ENCODE results near the gene ARMC6. TPM values are rescaled to one million over a fixed set of nuclear protein-coding genes. Genes with fewer than 3 reads are reported as not detected.

ARMC6 gene
- total RNA-seq, 4 donors from 2014 or later, result 18.2 to 26.3 (median 24.5) TPM

DNA sequence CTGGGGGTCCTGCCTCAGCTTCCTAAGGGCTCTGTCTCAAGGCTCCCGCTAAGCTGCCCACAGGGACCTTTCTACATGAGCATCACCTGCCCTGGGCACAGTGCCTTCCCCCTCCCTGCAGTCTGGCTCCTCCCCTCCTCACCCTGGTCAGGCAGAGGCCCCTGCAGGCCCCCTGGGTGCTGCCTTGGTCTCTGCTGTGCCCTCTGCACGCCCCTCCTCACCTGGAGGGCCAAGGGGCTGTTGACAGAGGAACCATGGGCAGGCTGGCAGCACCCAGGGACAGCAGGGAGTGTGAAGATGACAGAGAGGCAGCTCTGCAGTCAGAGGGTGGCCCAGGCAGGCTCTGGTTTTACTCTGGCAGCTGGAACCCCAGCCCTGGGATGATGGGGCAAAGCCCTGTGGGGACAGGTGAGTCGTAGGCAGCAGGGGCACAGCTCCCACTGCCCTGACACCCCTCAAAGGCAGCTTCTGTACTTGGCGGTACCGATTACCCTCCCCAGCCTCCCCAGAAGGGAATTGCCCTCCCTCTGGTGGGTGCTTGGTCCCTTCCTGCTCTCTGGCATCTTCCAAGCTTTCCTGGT is 43.2 kb upstream of the ARMC6 start:
- DNase-seq, result no peak
- H3K36me3 ChIP-seq, result peaks cover 0 to 37% (median 0%) of the 10 kb centered on the region in 3 donors
- no peak for TF ChIP-seq POLR2A (IDR thresholded peaks at IDR 0.05)
- TF ChIP-seq, protein P1, sequence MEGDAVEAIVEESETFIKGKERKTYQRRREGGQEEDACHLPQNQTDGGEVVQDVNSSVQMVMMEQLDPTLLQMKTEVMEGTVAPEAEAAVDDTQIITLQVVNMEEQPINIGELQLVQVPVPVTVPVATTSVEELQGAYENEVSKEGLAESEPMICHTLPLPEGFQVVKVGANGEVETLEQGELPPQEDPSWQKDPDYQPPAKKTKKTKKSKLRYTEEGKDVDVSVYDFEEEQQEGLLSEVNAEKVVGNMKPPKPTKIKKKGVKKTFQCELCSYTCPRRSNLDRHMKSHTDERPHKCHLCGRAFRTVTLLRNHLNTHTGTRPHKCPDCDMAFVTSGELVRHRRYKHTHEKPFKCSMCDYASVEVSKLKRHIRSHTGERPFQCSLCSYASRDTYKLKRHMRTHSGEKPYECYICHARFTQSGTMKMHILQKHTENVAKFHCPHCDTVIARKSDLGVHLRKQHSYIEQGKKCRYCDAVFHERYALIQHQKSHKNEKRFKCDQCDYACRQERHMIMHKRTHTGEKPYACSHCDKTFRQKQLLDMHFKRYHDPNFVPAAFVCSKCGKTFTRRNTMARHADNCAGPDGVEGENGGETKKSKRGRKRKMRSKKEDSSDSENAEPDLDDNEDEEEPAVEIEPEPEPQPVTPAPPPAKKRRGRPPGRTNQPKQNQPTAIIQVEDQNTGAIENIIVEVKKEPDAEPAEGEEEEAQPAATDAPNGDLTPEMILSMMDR (IDR thresholded peaks at IDR 0.05), result no peak
- H3K27ac ChIP-seq, result no peak overlapping the region
- no peaks in the 10 kb centered on the region for H3K27me3 ChIP-seq
- H3K9me3 ChIP-seq, result no peaks in the 10 kb centered on the region
- H3K4me1 ChIP-seq, result peaks cover 0 to 10% (median 0%) of the 10 kb centered on the region in 4 donors
- H3K4me3 ChIP-seq, result no peak overlapping the region

DNA sequence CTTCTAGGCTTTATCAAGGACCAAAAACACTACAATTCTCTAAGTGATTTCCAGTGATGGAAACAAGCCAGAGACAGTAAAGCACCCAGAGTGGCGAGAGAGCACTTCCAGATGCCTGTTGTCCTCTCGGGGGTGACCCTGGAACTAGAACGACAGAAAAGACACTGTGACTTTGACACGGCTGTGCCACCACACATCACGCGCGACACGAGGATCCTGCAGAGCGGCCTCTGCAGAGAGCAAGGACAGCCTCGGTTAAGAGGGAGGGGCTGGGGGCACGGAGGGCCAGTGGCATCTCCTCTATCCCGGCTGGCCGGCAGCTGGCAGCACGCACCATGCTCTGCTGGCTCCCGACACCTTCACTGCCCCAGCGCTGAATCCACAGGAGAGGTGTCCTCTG is 42.4 kb upstream of the ARMC6 start:
- Histone ChIP-seq H3K27me3 (no peaks in the 10 kb centered on the region), H3K9me3 (no peaks in the 10 kb centered on the region), H3K4me3 (no peak overlapping the region), H3K36me3 (peaks cover 0 to 45% (median 0%) of the 10 kb centered on the region in 3 donors), H3K27ac (no peak overlapping the region), H3K4me1 (peaks cover 0 to 10% (median 0%) of the 10 kb centered on the region in 4 donors)
- no peak for DNase-seq
- TF ChIP-seq POLR2A (IDR thresholded peaks at IDR 0.05), result no peak
- TF ChIP-seq, protein P1 (IDR thresholded peaks at IDR 0.05), result no peak

DNA sequence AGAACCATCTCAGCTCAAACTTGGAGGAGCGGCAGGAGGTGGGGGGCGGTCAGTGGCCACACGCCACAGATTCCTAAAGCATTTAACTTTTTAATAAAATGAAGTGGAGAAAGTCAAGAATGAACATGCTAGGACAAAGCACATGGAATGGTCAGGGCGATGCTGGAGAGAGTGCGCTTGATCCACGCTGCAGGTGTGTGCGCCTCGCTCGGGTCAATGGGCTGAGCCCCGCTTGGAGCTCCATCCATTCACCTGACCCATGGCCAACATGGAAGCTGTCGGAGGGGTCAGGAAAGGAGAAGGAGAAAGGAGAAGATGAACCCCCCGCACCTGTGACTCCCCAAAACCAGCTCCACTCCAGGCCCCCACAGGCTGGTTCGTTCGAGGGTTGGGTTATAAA is 41.9 kb upstream of the ARMC6 start:
- H3K36me3 ChIP-seq, result peaks cover 0 to 48% (median 0%) of the 10 kb centered on the region in 3 donors
- H3K9me3 ChIP-seq, result no peaks in the 10 kb centered on the region
- no peaks in the 10 kb centered on the region for H3K27me3 ChIP-seq
- no peak for DNase-seq
- peaks cover 0 to 7% (median 0%) of the 10 kb centered on the region in 4 donors for H3K4me1 ChIP-seq
- H3K27ac ChIP-seq, result no peak overlapping the region
- TF ChIP-seq, protein P1 (IDR thresholded peaks at IDR 0.05), result no peak
- TF ChIP-seq POLR2A (IDR thresholded peaks at IDR 0.05), result no peak
- H3K4me3 ChIP-seq, result no peak overlapping the region

DNA sequence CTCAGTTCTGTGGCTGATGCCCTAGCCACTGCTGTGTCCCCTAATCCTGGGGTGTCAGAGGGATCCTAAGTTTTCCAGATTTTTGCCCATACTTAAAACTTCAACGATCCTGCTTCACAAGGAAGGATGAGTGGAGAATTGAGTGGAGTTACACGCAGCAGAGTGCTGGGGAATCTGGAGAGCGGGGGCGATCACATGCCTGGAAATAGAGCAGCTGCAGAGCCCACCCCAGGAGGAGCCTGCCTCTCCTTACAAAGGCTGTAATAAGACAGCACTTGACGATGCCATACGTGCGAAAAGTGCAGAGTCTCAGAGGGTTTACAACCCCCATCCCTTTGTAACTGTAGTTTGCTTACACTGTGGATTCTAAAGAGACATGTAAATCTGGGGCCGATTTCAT is 40.7 kb upstream of the ARMC6 start:
- H3K27me3 ChIP-seq, result no peaks in the 10 kb centered on the region
- H3K4me3 ChIP-seq, result no peak overlapping the region
- H3K27ac ChIP-seq, result no peak overlapping the region
- no peaks in the 10 kb centered on the region for H3K9me3 ChIP-seq
- no peak for TF ChIP-seq POLR2A (IDR thresholded peaks at IDR 0.05)
- TF ChIP-seq, protein P1 (IDR thresholded peaks at IDR 0.05), result no peak
- H3K4me1 ChIP-seq, result no peaks in the 10 kb centered on the region
- DNase-seq, result no peak
- peaks cover 0 to 48% (median 0%) of the 10 kb centered on the region in 3 donors for H3K36me3 ChIP-seq

DNA sequence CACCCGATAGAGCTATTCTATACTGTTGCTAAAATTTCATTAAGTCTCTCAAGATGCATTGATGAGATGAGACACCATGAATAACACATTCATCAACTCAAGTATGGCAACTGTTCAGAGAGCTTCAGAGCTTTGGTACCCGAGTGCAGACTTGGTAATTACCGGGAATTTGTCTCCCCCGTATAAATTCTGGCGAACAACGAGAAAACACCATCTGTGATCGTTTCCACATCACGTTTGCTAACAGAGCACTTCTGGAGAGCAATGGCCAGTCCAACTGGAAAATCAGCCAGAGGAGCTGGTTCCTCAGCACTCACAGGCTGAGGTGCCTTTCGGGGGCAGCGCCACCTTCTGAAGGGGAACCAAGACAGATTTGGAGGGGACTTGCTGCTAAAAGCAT is 40.3 kb upstream of the ARMC6 start:
- peaks cover 0 to 48% (median 0%) of the 10 kb centered on the region in 3 donors for H3K36me3 ChIP-seq
- no peaks in the 10 kb centered on the region for H3K27me3 ChIP-seq
- TF ChIP-seq, protein P1 (IDR thresholded peaks at IDR 0.05), result no peak
- TF ChIP-seq POLR2A (IDR thresholded peaks at IDR 0.05), result no peak
- no peak overlapping the region for H3K4me3 ChIP-seq
- DNase-seq, result no peak
- no peaks in the 10 kb centered on the region for H3K4me1 ChIP-seq
- no peaks in the 10 kb centered on the region for H3K9me3 ChIP-seq
- H3K27ac ChIP-seq, result no peak overlapping the region
